Measurements from ENCODE around the gene AHNAK.

AHNAK gene

DNA sequence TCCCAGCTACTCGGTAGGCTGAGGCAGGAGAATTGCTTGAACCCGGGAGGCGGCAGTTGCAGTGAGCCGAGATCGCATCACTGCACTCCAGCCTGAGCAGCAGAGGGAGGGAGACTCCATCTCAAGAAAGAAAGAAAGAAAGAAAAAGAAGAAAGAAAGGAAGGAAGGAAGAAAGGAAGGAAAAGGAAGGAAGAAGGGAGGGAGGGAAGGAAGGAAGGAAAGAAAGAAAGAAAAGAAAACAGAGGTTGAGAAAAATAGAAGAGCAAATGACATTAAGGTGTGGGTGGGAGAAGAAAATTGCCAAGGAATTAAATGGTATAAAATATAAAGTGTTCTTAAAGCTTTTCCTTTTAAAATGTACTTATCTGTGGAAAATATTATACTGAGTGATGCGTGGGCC is 49.9 kb downstream of the AHNAK start:
- no peak for DNase-seq

DNA sequence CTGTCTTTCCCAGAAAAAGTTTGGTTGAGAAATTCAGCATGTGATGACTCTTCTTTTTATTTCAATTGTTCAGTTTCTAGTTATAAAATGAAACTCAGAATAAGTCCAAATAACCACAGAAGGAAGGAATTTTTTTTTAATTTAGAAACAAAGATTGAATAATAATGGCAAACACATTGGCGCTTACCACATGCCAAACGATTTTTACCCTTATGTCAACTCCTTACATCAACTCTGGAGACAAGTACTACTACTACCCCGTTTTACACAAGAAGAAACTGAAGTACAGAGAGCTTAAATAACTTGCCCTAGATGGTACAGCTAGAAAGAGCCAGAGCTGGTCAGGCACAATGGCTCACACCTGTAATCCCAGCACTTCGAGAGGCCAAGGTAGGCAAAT is 52.4 kb downstream of the AHNAK start:
- no peak for DNase-seq

GRCh38 chr11:62493801-62494200 is 52.8 kb downstream of the AHNAK start:
- no peak for DNase-seq

GRCh38 chr11:62492586-62492985 is 54.0 kb downstream of the AHNAK start:
- DNase-seq, result no peak

- no peak for DNase-seq
Measured at GRCh38 chr11:62491571-62492329, 54.9 kb downstream of the AHNAK start.

- DNase-seq, result no peak
Measured at GRCh38 chr11:62489204-62489603, 57.4 kb downstream of the AHNAK start.

DNA sequence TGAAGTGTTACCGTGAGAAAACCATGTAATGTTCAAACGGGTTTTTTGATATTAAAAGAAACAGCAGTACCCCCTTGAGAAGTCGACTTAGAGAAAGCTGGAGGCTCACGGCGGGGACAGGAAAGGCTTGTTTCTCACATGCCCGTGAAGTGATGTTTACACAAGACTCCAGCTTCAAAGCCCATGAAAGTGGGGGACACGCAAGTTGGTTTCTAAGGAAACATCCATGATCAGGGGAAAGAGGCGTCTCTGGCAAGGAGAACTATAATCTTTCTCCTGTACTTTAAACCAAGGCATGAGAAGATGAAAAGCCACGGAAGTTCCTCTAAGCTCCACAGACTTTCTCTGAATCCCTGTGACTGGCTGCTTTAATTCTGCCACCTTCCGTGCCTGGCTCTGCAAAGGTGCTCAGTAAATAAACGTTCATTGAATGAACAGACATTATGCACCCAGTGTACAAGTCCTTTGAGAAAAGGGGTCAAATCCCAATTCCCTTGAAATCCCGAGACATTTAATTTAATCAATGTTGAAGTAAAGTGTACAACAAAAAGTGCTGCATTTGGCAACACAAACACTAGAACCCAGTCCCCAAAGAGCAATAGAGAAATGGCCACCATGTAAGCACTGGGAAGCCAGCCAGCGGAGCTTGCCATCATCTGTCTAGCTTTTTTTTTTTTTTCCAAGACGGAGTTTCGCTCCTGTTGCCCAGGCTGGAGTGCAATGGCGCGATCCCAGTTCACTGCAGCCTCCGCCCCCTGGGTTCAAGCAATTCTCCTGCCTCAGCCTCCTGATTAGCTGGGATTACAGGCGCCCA is 58.7 kb downstream of the AHNAK start:
- DNase-seq, result no peak

- DNase-seq, result no peak
Measured at GRCh38 chr11:62487136-62487535, 59.5 kb downstream of the AHNAK start.

DNA sequence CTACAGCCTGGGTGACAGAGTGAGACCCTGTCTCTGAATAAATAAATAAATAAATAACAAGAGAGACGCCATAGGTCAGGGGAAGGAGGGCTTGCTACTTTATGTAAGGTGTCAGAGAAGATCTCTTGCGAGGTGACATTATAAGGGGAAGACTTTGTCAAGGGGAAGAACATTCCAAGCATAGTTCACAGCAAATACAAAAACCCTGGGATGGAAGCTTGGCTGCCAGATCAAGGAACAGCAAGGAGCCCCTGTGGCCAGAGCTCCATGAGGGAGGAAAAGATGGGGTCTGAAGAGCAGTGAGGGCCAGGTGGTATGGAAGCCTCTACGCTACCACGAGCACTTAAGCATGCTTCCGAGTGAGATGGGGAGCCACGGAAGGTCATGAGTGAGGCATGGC is 62.3 kb downstream of the AHNAK start:
- DNase-seq, result no peak

- no peak for DNase-seq
Measured at GRCh38 chr11:62482753-62483152, 63.9 kb downstream of the AHNAK start.

- no peak for DNase-seq
Measured at GRCh38 chr11:62479631-62480201, 66.9 kb downstream of the AHNAK start.

- DNase-seq, result no peak
Measured at GRCh38 chr11:62477927-62478326, 68.7 kb downstream of the AHNAK start.

GRCh38 chr11:62472063-62472884 is 74.3 kb downstream of the AHNAK start:
- DNase-seq, result no peak

- DNase-seq, result no peak
Measured at GRCh38 chr11:62471603-62472002, 75.0 kb downstream of the AHNAK start.

GRCh38 chr11:62468577-62468976 is 78.0 kb downstream of the AHNAK start:
- no peak for DNase-seq

DNA sequence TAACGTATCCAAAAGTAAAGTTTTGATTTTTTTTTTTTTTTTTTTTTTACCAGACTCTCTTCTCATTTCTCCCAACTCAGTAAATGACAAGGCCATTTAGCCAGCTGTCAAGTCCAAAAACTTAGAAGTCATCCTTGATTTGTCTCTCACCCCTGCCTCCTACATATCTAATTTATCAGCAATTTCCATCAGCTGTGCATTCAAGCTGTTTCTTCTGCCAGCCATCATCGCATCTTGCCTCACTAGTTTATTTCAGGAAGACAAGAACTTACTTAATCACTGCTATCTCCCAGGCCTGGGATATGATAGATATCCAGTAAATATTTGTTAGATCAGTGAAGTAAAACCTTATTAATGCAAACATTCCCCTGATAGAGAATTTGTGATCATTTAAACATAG is 80.2 kb downstream of the AHNAK start:
- no peak for DNase-seq

DNA sequence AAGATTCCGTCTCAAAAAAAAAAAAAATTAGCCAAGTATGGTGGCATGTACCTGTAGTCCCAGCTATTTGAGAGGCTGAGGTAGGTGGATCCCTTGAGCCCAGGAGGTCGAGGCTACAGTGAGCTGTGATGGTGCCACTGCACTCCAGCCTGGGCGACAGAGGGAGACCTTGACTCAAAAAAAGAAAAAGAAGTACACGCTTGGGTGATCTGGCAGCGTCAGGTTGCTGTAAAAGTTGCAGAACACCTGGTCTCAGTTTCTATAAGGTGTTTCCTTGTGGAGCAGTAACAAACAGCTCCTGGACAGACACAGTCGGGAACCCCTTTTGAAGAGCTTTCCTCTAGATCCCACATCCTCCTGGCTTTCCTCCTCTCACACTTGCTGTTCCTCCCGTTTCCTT is 82.0 kb downstream of the AHNAK start:
- no peak for DNase-seq

- no peak for DNase-seq
Measured at GRCh38 chr11:62463121-62463542, 83.5 kb downstream of the AHNAK start.

GRCh38 chr11:62462508-62462892 is 84.1 kb downstream of the AHNAK start:
- no peak for DNase-seq

GRCh38 chr11:62461740-62462507 is 84.7 kb downstream of the AHNAK start:
- no peak for DNase-seq

GRCh38 chr11:62459080-62459479 is 87.5 kb downstream of the AHNAK start:
- DNase-seq, result no peak

Data from activated CD4-positive, alpha-beta T cell treated with anti-CD3 and anti-CD28 coated beads, Interleukin-2, amount 50 U/mL, for 4 hours (primary cell).